ENCODE measurements around the gene HVCN1.

Gene HVCN1

GRCh38 chr12:110639336-110640141, 49.4 kb downstream of the HVCN1 start:
- CTCF ChIA-PET, result interaction anchor here (0.8 kb wide), 1 partner anchor 25 kb away, joined by 3 read pairs; no protein-coding TSS in a partner anchor
- H3K27me3 Mint-ChIP-seq, result no peaks in the 10 kb centered on the region
- no peak overlapping the region for H3K27ac Mint-ChIP-seq
- H3K4me1 Mint-ChIP-seq, result peaks cover 30% of the 10 kb centered on the region
- no peak for DNase-seq
- no peak overlapping the region for H3K4me3 Mint-ChIP-seq
- no peaks in the 10 kb centered on the region for H3K9me3 Mint-ChIP-seq
- H3K36me3 Mint-ChIP-seq, result no peaks in the 10 kb centered on the region

- Mint-ChIP-seq H3K4me3 (no peak overlapping the region), H3K9me3 (no peaks in the 10 kb centered on the region), H3K27ac (no peak overlapping the region), H3K36me3 (no peaks in the 10 kb centered on the region), H3K4me1 (peaks cover 27% of the 10 kb centered on the region), H3K27me3 (no peaks in the 10 kb centered on the region)
- CTCF ChIA-PET, result interaction anchor here (0.6 to 1.1 kb wide), 2 partner anchors 19 to 595 kb away, joined by 4 to 5 read pairs; no protein-coding TSS in a partner anchor
- no peak for DNase-seq
Measured at GRCh38 chr12:110638796-110639195, 50.1 kb downstream of the HVCN1 start.

- no peaks in the 10 kb centered on the region for H3K9me3 Mint-ChIP-seq
- no peak for DNase-seq
- CTCF ChIA-PET, result interaction anchor here (0.6 to 1.1 kb wide), 2 partner anchors 18 to 594 kb away, joined by 4 to 5 read pairs; no protein-coding TSS in a partner anchor
- no peaks in the 10 kb centered on the region for H3K36me3 Mint-ChIP-seq
- H3K4me3 Mint-ChIP-seq, result no peak overlapping the region
- peaks cover 26% of the 10 kb centered on the region for H3K4me1 Mint-ChIP-seq
- H3K27me3 Mint-ChIP-seq, result no peaks in the 10 kb centered on the region
- no peak overlapping the region for H3K27ac Mint-ChIP-seq
Measured at GRCh38 chr12:110637869-110638441, 51.0 kb downstream of the HVCN1 start.

GRCh38 chr12:110636516-110636915, 52.4 kb downstream of the HVCN1 start:
- Mint-ChIP-seq H3K36me3 (no peaks in the 10 kb centered on the region), H3K4me3 (no peak overlapping the region), H3K27ac (no peak overlapping the region), H3K9me3 (no peaks in the 10 kb centered on the region), H3K27me3 (no peaks in the 10 kb centered on the region), H3K4me1 (peaks cover 25% of the 10 kb centered on the region)
- CTCF ChIA-PET, result no interaction called here
- no peak for DNase-seq

- CTCF ChIA-PET, result no interaction called here
- H3K36me3 Mint-ChIP-seq, result no peaks in the 10 kb centered on the region
- no peaks in the 10 kb centered on the region for H3K27me3 Mint-ChIP-seq
- no peaks in the 10 kb centered on the region for H3K9me3 Mint-ChIP-seq
- no peak overlapping the region for H3K4me3 Mint-ChIP-seq
- no peak overlapping the region for H3K27ac Mint-ChIP-seq
- peaks cover 25% of the 10 kb centered on the region for H3K4me1 Mint-ChIP-seq
- DNase-seq, result no peak
Measured at GRCh38 chr12:110635055-110635454, 53.9 kb downstream of the HVCN1 start.

GRCh38 chr12:110627500-110628195, 61.3 kb downstream of the HVCN1 start:
- peaks cover 15% of the 10 kb centered on the region for H3K4me1 Mint-ChIP-seq
- H3K36me3 Mint-ChIP-seq, result no peaks in the 10 kb centered on the region
- peak overlapping the region; percentile 79 for H3K27ac Mint-ChIP-seq
- CTCF ChIA-PET, result no interaction called here
- no peak for DNase-seq
- no peak overlapping the region for H3K4me3 Mint-ChIP-seq
- H3K9me3 Mint-ChIP-seq, result no peaks in the 10 kb centered on the region
- H3K27me3 Mint-ChIP-seq, result no peaks in the 10 kb centered on the region

- H3K9me3 Mint-ChIP-seq, result no peaks in the 10 kb centered on the region
- H3K27ac Mint-ChIP-seq, result no peak overlapping the region
- H3K27me3 Mint-ChIP-seq, result no peaks in the 10 kb centered on the region
- CTCF ChIA-PET, result no interaction called here
- DNase-seq, result no peak
- no peak overlapping the region for H3K4me3 Mint-ChIP-seq
- H3K36me3 Mint-ChIP-seq, result no peaks in the 10 kb centered on the region
- H3K4me1 Mint-ChIP-seq, result peaks cover 11% of the 10 kb centered on the region
Measured at GRCh38 chr12:110622582-110622981, 66.3 kb downstream of the HVCN1 start.

- DNase-seq, result peak; percentile 43
- Mint-ChIP-seq H3K4me1 (peaks cover 5% of the 10 kb centered on the region), H3K27me3 (no peaks in the 10 kb centered on the region), H3K27ac (peak overlapping the region; percentile 52), H3K9me3 (no peaks in the 10 kb centered on the region), H3K36me3 (no peaks in the 10 kb centered on the region), H3K4me3 (no peak overlapping the region)
- CTCF ChIA-PET, result interaction anchor here (0.7 to 3.8 kb wide), 7 partner anchors 12 to 203 kb away, joined by 3 to 14 read pairs (median 3); no protein-coding TSS in a partner anchor
Measured at GRCh38 chr12:110619534-110619953, 69.4 kb downstream of the HVCN1 start.

- CTCF ChIA-PET, result interaction anchor here (0.7 to 4.8 kb wide), 3 partner anchors 15 to 81 kb away, joined by 3 to 26 read pairs (median 3); no protein-coding TSS in a partner anchor
- no peak overlapping the region for H3K27ac Mint-ChIP-seq
- DNase-seq, result no peak
- no peaks in the 10 kb centered on the region for H3K27me3 Mint-ChIP-seq
- no peak overlapping the region for H3K4me3 Mint-ChIP-seq
- peaks cover 17% of the 10 kb centered on the region for H3K4me1 Mint-ChIP-seq
- H3K36me3 Mint-ChIP-seq, result no peaks in the 10 kb centered on the region
- no peaks in the 10 kb centered on the region for H3K9me3 Mint-ChIP-seq
Measured at GRCh38 chr12:110616471-110617115, 72.3 kb downstream of the HVCN1 start.

- no peak overlapping the region for H3K27ac Mint-ChIP-seq
- peaks cover 23% of the 10 kb centered on the region for H3K4me1 Mint-ChIP-seq
- H3K4me3 Mint-ChIP-seq, result peak overlapping the region; percentile 28
- no peaks in the 10 kb centered on the region for H3K36me3 Mint-ChIP-seq
- no peaks in the 10 kb centered on the region for H3K9me3 Mint-ChIP-seq
- DNase-seq, result no peak
- CTCF ChIA-PET, result interaction anchor here (0.9 to 4.8 kb wide), 5 partner anchors 14 to 212 kb away, joined by 3 to 26 read pairs (median 4); no protein-coding TSS in a partner anchor
- H3K27me3 Mint-ChIP-seq, result no peaks in the 10 kb centered on the region
Measured at GRCh38 chr12:110615171-110615570, 73.7 kb downstream of the HVCN1 start.

GRCh38 chr12:110613771-110614684, 74.9 kb downstream of the HVCN1 start, which contains the start of gene TCTN1:
Gene TCTN1, plus strand, starts transcription at chr12:110614129. Its CDS starts 54 bp downstream, at chr12:110614183.
- peaks cover 19% of the 10 kb centered on the region for H3K4me1 Mint-ChIP-seq
- peak; percentile 99 for DNase-seq
- H3K27ac Mint-ChIP-seq, result peak within 1 kb of the TSS; percentile 91
- no peaks in the 10 kb centered on the region for H3K9me3 Mint-ChIP-seq
- H3K4me3 Mint-ChIP-seq, result peak within 1 kb of the TSS; percentile 81
- CTCF ChIA-PET, result interaction anchor here (0.6 to 4.8 kb wide), 6 partner anchors 13 to 164 kb away, joined by 3 to 26 read pairs (median 4); no protein-coding TSS in a partner anchor
- H3K36me3 Mint-ChIP-seq, result no peaks in the 10 kb centered on the region
- no peaks in the 10 kb centered on the region for H3K27me3 Mint-ChIP-seq

GRCh38 chr12:110613071-110613770, 75.7 kb downstream of the HVCN1 start:
- no peaks in the 10 kb centered on the region for H3K36me3 Mint-ChIP-seq
- H3K4me3 Mint-ChIP-seq, result peak overlapping the region; percentile 81
- no peaks in the 10 kb centered on the region for H3K9me3 Mint-ChIP-seq
- H3K4me1 Mint-ChIP-seq, result peaks cover 19% of the 10 kb centered on the region
- no peak for DNase-seq
- peaks cover 7% of the 10 kb centered on the region for H3K27me3 Mint-ChIP-seq
- CTCF ChIA-PET, result interaction anchor here (0.8 to 4.8 kb wide), 6 partner anchors 12 to 164 kb away, joined by 3 to 26 read pairs (median 4); no protein-coding TSS in a partner anchor
- H3K27ac Mint-ChIP-seq, result peak overlapping the region; percentile 91

Measured in activated naive CD4-positive, alpha-beta T cell treated with anti-CD3 and anti-CD28 coated beads, Interleukin-2, amount 10 ng/mL, durations not matched to agents 7 days and 5 days (primary cell).